COLO668 (cell line): Measurements from ENCODE around the gene USP11.
"Not testable (repeated sequence)": the region's sequence is repeated elsewhere in the genome, so short reads cannot be mapped to it uniquely, and the experiment has no call there.

Source experiments
- DNase-seq: peaks from one replicate; lab custom pipeline; 2025; ENCODE audit not compliant: unreplicated experiment; lab: John Stamatoyannopoulos, UW

Gene USP11

DNA sequence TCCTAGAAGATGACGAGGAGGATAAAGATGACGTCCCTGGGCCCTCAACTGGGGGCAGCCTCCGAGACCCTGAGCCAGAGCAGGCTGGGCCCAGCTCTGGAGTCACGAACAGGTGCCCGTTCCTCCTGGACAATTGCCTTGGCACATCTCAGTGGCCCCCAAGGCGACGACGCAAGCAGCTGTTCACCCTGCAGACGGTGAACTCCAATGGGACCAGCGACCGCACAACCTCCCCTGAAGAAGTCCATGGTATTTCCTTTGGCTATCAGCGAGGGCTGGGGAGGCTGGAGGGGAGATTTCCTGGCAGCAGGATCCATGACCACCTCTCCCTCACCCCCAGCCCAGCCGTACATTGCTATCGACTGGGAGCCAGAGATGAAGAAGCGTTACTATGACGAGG lies 11.9 kb downstream of the USP11 start:
- DNase-seq: no peak

DNA sequence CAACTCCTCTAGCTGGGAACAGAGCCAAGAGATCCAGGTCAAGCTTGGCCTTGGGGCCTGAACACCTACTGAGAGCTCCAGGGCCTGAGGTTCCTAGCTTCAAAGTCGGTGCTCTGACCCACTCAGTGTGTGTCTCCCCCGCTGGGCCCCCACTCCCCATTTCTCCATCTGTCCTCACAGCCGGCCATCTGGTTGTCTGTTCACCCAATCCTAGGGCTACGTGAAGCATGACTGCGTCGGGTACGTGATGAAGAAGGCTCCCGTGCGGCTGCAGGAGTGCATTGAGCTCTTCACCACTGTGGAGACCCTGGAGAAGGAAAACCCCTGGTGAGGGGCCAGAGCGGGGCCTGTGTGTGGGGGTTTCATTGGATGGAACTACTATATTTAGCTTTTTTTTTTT lies 12.3 kb downstream of the USP11 start:
- DNase-seq: no peak

DNA sequence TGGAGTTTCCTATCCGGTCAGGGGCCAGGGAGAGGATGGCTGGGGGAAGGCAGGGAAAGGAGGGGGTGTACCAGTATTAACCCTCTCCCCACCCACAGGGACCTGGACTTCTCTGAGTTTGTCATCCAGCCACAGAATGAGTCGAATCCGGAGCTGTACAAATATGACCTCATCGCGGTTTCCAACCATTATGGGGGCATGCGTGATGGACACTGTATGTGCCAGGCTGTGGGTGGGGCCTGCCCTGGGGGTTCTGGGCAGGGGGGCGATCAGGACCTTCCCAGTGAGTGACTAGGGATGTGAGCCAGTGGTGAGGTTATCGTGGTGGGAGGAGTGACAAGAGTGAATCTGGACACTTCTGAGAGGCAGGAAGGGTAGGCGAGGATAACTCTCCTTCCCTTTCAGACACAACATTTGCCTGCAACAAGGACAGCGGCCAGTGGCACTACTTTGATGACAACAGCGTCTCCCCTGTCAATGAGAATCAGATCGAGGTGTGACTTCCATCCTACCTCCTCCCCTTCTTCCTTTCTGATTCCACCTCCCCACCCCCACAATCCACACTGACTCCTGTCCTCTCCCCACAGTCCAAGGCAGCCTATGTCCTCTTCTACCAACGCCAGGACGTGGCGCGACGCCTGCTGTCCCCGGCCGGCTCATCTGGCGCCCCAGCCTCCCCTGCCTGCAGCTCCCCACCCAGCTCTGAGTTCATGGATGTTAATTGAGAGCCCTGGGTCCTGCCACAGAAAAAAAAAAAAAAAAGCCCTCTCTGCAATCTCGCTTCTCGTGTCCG lies 14.6 kb downstream of the USP11 start:
- DNase-seq: no peak

DNA sequence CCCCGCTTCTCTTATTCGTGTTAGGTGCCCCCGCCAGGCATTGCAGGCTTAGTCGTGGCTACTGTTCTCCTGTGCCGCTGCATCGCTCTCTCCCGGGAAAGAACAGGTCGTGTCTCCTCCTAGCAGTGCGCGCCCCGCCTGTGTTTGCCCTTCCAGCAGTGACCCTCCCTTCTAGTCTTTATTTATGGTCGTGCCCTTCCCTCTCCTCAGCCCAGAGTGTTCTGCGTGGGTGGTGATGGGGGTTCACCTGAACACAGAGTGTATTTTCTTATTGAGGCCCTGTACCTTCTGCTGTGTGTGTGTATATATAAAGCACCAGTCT lies 15.2 kb downstream of the USP11 start:
- no peak for DNase-seq

DNA sequence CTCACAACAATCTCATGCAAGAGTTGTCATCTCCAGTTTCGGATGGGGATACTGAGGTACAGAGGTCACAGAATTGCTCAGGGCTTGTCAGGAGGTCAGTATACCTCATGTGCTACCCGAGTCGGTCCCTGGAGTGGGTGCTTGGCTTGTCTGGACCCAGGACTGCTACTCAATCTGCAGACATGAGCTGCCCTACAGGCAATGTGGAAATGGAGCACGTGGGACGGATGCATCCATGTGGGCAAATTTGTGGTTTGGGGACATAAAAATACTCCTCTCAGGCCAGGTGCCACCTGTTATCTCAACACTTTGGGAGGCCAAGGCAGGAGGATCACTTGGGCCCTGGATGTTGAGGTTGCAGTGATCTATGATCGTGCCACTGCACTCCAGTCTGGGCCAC lies 15.8 kb downstream of the USP11 start:
- no peak for DNase-seq

DNA sequence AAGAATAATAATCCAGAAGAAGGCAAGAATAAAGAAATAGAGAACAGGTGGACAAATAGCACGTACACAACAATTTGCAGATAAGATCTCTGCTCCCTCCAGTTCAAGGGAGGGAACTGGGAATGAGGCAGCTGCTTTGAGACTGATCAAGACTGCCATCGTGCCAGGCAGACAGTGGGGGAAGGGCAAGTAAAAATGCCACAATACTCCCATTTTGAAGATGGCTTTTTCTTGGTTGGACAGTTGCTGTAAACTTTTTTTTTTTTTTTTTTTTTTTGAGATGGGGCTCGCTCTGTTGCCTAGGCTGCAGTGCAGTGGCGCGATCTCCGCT lies 17.2 kb downstream of the USP11 start:
- DNase-seq: no peak

DNA sequence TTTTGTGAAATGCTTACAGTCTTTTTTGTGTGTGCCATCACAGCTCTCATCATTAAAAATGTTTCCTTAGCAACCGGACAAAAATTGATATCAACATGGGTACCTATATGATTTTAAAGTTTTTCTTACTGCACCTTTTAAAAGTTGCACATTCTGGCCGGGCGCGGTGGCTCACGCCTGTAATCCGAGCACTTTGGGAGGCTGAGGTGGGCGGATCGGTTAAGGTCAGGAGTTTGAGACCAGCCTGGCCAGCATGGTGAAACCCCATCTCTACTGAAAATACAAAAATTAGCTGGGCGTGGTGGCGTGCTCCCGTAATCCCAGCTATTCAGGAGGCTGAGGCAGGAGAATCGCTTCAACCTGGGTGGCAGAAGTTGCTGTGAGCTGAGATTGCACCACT lies 24.8 kb downstream of the USP11 start:
- DNase-seq: not testable (repeated sequence)

DNA sequence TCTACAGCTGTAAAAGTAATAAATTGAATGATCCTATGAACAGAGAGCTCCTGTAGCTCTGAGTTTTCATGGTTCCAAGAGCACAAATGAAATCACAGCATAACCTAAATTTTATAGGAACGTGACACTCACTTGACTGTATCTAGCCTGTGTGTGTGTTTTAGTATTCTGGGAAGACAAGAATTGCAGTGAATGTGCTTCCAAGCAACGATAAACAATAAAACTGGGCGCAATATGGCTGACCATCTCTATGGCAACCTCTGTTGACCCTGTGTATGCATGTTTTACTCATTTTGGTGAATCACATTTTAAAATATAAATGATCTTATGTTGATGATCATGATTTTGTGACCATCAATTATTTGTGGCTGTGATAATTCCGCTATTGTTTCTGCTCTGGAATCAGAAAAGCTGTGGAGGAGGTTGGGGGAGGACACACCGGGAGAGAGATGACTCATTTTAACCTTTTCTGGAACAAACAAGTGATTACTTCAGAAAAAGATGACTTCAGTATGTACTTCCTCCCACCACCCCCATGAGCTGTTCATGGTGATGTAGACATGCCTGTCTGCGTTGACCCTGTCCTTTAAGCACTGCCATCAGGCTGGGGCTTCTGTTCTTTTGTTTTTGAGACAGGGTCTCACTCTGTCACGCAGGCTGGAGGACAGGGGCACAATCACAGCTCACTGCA lies 31.8 kb downstream of the USP11 start:
- no peak for DNase-seq

DNA sequence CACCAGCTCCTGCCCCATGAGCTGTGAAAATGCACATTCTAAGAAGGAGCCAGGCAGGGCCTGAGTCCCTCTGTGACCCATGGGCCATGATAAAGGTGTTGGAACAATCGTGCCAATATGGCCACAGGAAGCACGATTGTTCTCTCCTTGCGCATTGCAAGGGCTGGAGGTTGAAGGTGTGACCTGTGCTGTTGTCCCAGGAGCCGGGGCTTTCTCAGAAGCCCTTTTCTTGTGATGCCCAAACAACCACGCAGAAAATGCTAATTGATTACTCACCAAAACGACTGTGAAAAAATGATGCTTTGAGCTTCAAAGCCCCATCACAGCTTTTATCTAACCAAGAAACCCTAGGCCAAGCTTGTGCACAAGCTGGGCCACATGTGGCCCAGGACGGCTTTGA lies 33.8 kb downstream of the USP11 start:
- no peak for DNase-seq

DNA sequence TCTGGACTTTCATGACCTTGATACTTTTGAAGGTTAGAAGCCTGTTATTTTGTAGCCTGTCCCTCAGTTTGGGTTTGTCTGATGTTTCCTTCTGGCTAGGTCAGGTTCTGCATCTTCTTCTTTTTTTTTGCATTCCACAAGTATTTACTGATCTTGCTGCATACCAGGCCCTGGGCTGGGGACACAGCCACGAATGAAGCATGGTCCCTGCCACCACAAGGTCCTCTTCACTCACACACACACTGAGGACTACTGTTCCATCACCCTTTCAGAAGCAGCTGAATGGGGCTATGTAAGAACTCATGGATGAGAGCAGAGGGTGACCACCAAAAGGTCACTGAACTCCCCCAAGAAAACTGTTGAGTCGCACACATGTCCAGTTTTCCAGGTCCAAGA lies 39.2 kb downstream of the USP11 start:
- DNase-seq: no peak

DNA sequence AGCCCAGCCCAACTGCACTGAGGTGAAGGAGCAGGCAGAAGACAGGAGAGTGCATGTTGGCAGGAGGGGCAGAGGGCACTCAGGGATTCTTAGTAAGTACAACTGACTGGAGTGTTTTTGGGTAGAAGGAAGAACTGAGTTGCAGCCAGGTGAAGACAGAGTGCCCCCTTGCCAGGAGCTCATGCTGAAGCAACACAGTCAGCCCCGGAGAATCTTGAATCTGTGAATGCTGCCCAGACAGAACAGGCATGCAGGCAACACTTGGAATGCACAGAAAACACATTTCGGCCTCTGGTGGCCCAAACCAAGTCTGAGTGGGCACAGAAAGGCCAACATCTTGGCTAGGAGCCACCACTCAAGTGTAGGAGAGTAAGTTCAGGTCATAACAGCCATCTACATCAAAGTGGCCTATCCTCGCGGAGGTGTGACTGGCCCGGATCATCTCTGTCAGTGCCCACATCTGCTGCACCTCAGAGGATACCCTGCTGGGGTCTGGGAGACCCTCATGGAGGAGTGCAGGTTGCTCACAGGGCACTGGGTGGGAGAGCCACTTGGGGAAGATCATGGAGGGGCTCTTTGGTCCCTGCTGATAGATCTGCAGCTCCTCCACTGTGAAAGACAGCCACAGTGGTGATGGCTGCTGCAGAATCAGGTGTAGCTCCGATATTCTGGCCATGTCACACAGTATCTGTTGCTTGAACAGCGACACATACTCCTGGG lies 40.4 kb downstream of the USP11 start:
- DNase-seq: no peak

DNA sequence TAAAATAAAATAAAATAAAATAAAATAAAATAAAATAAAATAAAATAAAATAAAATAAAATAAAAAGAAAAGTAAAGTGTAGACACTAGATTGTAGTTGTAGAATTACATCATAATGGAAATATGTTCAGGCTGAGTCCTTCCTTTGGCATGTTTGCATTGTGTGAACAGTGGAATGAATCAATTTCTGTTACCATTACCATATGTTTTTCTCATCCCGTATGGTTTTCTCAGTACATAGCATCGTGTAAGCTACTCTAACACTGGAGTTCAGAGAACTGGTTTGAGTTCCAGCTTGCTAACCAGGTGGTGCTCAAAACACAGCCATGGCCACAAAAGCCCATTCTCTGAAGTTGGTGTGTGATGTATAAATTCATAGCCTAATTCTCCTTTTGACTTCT lies 45.9 kb downstream of the USP11 start:
- DNase-seq: no peak

DNA sequence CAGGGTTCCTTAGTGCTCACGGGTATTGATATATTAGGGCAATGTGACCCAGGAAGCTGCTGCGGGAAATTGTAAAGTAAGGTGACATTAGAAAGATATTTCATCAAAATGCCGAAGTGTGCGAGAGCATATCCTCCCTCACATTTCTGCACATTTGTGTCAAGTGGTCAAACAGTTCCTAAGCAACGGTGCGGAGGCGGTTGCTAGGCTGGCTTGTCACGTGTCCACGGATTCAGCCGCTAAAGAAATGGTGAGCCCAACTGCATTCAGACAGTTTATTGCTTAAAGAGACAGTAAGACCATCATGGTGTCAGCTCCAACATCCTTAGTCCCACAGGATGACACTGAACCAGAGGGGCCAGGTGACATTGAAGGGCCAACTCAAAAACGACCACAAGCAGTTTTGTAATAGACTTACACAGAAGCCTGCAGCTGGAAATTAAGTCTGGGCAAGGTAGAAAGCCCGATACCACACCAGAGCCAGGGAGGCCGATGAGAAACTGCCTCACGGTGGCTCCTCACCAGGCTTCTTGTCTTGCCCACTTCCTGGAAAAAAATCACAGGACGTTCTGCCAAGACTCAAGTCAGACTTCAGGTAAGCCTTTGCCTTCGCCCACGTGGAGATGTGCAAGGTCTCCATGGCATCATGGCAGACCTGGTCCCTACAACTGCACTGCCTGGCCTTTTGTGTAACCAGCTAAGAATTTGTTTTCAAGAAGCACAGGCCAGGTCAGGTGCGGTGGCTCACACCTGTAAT lies 50.4 kb downstream of the USP11 start:
- peak; percentile 22 for DNase-seq

DNA sequence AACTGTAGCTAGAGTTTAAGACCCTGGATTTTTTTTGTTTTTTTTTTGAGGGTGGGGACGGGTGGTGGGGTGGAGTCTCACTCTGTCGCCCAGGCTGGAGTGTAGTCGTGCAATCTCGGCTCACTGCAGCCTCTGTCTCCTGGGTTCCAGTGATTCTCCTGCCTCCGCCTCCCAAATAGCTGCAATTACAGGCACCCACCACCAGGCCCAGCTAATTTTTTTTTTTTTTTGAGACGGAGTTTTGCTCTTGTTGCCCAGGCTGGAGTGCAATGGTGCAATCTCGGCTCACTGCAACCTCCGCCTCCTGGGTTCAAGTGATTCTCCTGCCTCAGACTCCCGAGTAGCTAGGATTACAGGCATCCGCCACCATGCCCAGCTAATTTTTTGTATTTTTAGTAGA lies 51.8 kb downstream of the USP11 start:
- not testable (repeated sequence) for DNase-seq

DNA sequence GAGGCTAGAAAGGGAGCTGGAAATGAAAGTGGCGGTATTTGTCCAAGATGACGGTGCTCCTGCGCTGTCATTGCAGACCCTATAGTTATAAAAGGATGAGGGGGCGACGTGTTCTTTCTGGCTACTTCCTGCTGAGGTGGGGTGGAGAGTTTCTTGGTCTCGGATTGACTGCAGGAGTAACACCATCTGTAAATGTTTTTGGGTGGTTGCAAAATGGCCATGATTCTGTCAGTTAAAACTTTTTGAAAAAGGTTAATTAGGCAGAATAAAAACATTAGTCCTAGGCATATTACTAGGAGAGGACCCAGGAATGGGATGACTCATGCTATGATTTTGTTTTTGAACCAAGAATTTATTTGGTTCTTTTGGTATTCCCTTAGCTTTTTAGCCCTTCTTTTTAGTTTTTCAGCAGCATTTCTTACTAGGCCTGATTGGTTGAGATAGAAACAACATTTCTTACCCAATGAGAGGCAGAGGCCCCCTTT lies 53.1 kb downstream of the USP11 start:
- no peak for DNase-seq

DNA sequence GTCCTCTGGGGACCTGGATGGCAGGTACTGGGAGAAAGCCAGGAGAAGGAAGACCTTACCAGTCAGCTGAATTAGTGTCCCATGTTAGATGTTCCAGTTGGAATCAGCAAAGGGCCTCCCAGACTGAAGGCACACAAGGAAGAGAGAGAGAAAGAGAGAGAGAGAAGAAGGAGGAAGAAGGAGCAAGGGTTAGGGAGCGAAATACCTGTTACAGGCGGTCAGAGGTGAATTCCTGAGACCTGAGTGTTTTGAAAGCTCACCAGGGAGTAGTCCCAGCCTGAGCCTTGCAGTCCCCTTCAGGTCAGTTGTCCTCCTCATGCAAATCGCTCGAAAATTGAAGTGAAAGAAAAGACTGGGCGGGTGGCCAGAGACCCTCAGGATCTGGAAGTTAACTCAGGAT lies 60.3 kb downstream of the USP11 start:
- no peak for DNase-seq

DNA sequence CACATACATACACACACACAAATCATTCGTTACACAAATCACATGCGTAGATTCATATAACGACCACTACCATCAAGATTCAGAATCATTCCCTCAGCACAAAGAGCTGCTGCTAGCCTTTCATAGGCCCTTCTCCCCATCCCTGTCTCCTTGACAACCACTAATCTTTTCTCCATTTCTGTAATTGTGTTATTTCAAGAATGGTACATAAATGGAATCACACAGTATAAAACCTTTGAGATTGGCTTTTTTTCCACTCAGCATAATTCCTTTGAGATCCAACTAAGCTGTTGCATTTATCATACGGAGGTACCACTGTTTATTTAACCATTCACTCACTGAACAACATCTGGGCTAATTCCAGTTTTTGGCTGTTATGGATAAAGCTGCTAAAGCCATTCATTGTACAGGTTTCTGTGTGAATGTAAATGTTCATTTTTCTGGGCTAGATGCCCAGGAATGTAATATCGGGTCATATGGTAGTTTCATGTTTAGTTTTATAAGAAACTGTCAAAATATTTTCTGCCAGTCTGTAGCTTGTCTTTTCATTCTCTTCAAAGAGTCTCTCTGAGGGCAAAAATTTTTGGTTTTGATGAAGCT lies 64.1 kb downstream of the USP11 start:
- DNase-seq: no peak

DNA sequence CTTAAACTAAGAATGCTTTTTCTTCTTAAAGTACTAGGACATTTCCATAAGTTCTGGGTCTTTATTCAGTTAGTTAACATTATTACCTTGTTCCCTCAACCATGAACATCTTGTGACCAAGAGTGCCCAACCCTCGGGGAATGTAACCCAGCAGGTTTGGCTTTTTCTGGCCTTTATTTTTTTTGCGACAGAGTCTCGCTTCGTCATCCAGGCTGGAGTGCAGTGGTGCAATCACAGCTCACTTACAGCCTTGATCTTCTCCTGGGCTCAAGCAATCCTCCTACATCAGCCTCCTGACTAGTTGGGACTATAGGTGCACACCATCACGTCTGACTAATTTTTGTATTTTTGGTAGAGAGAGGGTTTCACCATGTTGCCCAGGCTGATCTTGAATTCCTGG lies 65.1 kb downstream of the USP11 start:
- DNase-seq: no peak
